NCI-H510A (cell line): Measurements from ENCODE around the gene FADS1.
A peak's percentile ranks its signal among the peaks of the same experiment; 100 is the strongest.

Experiments used
- DNase-seq: peaks from one replicate; lab custom pipeline; 2025; lab: John Stamatoyannopoulos, UW

The FADS1 gene

GRCh38 chr11:61826930-61827570 is 10.2 kb upstream of the FADS1 start:
- DNase-seq = no peak

GRCh38 chr11:61820174-61820573 is 3.4 kb upstream of the FADS1 start:
- no peak for DNase-seq

DNA sequence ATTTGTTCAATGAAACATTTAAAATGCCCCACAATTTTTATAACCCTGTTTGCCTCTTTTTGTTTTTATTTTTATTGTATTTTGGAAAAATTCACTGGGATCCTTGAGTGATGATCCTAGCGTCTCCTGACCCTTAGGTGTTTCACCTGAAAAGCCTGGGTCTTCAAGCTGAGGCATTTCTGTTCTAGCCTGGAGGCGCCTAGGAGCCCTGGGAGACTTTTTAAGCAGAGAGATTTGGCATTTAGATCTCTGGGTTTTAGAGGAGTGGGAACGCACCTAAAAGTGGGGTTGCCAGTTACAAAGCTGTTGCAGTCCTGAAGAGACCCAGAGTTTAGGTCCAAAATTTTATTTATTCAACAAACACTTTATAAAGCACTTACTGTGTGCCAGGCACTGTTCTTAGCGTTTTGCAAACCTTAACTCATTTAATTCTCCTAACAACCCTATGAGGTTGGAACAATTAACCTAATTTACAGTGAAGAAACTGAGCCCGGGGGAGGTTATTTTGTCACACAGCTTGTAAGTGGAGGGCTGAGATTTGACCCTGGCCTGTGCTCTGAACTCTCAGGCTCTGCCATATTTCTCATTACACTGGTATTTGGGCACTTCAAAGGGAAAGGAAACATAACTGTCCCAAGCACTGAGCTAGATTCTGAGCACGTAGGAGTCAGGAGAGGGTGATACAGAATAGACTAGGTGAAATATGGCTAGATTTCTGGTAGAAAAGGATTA is 834 bp upstream of the FADS1 start:
- no peak for DNase-seq

DNA sequence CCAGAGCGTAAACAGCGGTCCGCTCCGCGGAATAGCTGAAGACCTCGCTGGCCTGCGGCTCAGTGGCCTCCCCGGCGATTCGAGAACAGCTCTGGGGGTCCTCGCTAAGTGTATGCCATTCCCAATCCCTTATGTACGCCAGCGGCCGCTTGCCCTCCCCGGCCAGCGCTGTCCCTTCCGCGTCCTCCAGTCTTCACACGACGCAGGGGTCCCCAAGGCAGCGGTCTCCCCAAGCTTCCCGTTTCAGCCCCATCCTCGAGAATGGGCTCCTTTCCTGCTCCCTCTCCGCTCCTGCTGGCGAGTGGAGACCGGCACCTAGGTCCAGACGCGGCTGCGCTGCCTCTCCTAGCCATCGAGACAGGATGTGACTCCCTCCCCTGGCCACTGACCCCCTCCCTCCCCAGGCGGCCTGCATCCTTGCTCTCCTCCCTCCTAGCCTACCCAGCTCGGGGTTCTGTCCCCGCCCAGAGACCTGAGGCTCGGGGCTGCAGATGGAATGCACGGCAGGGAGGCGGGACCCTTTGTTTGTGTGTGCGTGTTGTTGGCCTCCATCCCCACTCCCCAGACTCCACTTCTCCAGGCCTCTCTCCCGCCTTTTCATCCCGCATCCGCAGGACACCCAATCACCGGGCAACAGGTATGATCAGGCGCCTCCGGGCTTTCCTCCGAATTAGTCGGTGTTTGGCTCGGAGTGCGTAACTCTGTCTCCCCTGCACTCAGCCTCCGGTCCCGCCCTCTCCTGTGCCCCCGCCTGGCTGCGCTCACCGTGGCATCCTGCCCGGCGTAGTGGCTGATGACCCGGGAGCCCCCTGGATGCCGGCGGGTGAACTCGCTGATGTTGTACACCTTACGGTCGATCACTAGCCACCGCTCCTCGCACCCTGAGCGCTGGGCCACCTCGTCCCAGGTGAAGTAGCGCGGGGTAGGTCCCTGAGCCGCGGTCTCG is 740 bp downstream of the FADS1 start:
- DNase-seq = peak; percentile 82

DNA sequence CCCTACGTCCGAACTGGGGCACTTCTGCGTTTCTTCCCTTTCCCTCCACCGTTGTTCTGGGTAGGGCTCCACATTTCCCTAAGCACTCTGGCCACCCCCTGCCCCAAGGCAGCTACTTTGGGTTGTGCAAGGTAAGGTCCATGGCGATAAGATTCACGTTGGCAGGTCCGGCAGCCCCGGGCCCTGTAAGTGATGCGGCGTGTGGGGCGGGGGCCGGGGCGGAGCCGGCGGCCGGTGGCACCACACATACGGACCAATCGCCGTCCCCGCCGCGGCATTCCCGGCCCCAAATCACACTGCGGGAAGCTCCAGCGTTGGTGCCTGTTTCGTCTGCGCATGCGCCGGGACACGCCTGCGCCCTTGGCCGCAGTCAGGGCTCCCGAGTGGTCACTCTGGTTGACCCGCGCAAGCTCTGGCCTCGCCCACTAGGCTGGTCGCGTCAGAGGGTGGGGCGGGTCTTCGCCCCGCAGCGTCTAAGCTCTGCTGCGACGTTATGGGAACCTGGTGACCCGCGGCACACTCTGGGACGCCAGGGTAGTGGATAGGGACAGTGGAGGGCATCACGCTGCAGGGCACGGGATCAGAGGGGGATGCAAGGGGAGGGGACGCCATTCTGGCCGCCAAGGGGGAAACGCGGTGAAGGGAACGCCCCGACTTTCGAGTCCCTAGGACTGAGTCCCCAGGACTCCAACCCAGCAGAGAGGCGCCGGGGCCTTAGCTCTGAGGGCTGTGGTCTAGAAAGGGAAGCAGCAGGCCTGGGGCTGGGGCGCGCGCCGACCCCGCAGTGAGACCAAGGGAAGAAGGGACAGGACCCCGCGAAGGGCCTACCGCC is 1.6 kb downstream of the FADS1 start:
- peak; percentile 83 for DNase-seq

GRCh38 chr11:61814247-61814957 is 2.4 kb downstream of the FADS1 start:
- DNase-seq = no peak

DNA sequence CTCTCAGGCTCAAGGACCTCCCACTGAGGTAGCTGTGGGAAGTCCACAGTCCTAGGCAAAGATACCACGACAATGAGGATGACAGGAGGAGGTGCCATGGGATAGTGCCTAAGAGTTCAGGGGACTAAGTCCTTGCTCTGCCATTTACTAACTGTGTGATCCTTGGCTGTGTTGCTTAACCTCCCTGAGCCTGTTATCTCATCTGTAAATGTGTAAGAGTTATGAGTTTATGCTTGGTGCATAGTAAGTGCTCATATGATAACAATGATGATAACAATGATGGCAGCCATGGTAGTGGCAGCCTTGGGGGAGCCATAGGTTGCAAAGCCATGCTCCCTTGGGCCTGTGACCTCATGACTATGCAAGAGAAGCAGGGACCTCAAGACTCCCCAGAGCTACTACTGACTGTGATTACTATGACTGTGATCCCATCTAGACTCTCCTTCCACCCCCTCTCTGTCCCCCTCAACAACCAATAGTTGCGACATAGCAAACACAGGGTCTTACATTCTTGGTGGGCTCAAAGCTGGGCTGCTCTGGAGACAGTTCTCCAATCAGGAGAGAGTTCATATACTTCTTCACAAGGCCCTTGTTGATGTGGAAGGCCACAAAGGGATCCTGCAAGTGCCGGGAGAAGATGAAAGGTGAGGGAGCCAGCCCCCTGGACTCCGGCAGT is 3.9 kb downstream of the FADS1 start:
- DNase-seq = no peak

GRCh38 chr11:61811831-61812230 is 5.0 kb downstream of the FADS1 start:
- DNase-seq = no peak

DNA sequence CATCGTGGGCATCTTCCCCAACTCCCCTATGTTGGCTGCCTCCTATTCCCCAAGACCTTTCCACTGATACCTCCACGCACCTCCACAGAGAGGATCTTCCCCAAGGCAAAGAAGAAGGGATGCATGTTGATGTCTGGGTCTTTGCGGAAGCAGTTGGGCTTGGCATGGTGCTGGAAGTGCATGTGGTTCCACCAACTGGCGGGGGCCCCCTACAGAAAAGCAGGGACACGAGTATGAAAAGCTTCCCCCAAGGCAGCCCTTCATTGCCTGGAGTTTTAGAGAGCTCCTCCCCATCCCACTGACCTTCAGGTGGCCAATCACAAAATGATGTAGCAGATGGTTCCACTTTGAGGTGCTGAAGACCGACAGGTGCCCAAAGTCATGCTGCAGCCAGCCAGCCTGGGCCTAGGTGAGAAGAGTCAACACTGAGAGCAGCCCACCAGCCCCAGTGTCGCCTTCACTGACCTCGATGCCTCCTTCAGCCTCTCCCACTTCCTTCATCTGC is 6.1 kb downstream of the FADS1 start:
- DNase-seq = no peak

GRCh38 chr11:61806785-61807184 is 10.0 kb downstream of the FADS1 start:
- DNase-seq = no peak

DNA sequence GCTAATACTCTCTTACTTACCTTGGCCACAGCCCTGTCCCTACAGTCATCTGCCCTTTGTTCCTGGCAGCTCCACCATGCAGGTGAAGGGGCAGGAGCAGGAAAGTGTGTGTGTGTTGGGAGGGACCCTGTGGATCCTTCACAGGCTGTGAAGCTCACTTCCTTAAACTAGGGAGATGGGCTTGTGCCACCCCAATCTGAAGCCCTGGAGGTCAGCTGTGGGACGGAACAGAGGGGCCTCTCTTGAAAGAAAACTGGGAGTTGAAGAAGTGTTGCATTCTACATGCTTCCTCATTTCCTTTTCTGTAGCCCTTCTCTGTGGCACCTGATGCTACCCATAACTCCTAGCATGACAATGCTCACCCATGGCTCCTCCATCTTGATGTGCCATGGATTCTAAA is 11.7 kb downstream of the FADS1 start:
- DNase-seq = no peak

GRCh38 chr11:61803889-61804647 is 12.7 kb downstream of the FADS1 start:
- DNase-seq = no peak

DNA sequence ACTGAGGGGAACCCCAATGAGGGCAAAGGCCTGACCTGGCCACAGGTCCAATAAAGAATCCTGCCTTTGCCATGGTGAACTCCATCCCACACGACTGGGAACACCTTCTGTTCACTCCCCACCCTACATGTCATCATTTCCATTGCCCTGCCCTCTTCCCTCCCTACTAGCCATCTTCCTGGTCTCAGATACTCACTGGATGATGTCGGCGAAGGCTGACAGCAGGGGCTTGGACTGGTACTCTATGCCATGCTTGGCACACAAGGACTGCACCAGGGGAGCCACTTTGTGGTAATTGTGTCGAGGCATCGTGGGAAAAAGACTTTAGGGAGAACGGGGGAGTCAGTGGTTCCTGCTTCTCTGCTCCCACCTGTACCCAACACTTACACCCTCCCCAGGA is 14.2 kb downstream of the FADS1 start:
- DNase-seq = no peak

DNA sequence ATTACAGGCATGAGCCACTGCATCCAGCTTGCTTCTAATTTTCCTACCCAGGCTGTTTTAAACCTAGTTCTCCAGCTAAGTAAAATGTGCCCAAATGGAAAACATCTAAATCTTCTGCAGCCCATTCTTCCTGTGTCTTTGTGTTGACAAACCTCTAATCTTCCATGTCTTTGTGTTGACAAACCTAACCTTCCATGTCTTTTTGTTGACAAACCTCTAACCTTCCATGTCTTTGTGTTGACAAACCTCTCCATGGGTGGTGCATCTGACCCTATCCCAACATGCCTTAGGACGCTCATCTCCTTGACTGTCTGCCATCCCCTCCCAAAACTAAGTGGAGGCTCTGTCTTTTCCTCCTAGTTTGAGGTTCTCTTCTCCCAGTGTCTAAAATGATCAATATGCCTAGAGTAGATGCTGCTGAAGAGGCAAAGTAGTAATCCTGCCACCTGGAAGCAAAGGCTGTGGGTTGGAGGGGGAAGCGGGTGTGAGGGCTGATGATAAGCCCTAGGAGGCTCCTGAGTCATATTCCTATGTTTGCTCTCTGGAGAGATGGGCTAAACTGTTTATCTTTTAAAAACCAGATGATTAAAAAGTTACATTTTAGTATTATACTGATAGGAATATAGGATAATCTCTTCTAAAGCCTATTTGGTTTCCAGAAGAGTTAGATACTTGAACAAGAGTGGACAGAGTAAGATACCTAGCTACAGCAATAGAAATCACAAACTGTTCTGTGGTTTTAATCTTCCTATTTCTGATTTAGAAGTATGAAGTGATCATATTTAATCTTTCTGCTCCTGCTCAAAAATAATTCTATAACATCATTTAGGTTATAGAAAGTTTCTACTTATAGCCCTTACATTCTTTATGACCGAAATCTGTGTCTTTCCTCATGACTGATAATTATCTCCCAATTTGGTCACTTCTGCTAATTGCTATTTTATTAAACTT is 16.2 kb downstream of the FADS1 start:
- DNase-seq = no peak

DNA sequence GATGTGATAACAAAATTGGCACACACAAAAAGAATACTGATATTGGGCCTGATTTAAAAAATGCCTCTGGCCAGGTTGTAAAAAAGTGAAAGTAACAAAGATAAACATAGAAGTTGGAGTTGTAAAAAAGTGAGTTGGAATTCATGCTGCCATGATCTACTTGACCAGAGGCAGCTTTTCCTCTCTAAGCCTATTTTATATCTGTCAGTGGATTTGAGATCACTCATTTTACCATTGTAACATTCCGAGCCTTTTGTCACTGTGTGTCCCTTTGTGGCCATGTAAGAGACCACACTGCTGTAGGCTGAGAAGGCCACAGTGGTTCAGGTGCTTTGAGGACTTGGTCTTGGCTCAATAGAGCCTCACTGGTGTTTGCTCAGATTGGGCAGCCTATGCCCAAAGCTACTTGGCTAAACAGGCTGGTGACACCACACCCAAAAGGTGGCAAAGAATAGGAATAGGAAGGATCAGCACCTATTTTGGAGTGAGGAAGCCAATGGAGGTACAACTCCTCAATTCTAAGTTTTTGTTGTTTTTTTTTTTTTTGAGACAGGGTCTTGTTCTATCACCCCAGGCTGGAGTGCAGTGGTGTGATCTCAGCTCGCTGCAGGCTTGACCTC is 17.0 kb downstream of the FADS1 start:
- no peak for DNase-seq

DNA sequence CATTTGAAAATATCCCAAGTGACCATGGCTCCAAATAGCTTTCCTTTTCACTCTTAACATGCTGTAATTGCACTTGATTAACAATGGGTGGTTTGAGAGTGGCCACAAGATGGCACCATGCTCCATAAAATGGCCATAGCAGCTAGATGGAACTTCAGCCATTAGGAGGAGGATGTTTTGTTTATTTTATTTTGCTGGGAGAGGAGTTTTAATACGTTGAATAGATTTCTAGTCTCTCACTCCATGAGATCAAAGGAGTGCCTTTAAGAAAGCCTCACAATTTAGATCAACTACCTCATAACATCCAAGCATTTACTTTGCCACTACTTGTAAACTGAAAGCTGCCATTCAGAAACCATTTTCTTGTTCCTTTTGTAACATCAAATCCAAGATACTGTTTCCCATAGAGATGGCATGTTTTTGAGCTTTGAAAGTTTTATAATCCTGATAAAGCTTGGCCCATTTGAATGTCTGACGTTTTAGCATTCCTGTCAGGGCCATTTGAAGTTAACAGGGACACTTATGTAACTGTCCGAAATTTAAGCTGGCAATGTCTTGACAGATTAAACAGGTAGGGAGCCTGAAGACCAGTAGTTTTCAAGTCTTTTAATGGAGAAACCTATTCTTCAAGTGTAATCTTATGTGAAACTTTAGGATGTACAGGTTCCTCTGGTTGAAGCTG is 19.4 kb downstream of the FADS1 start:
- DNase-seq = peak; percentile 29

DNA sequence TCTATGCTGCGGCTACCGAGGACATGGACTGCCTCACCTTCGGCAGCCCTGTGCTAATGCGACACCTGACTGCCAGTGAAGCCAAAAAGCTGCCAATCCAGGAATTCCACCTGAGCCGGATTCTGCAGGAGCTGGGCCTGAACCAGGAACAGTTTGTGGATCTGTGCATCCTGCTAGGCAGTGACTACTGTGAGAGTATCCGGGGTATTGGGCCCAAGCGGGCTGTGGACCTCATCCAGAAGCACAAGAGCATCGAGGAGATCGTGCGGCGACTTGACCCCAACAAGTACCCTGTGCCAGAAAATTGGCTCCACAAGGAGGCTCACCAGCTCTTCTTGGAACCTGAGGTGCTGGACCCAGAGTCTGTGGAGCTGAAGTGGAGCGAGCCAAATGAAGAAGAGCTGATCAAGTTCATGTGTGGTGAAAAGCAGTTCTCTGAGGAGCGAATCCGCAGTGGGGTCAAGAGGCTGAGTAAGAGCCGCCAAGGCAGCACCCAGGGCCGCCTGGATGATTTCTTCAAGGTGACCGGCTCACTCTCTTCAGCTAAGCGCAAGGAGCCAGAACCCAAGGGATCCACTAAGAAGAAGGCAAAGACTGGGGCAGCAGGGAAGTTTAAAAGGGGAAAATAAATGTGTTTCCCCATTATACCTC is 20.8 kb downstream of the FADS1 start:
- DNase-seq = no peak
